GM18505 (cell line): ENCODE data around the gene ATRNL1.
"Not testable (repeated sequence)": the region's sequence is repeated elsewhere in the genome, so short reads cannot be mapped to it uniquely, and the experiment has no call there.

ENCODE experiments used
- ATAC-seq: cut with Tn5 transposase; IDR thresholded peaks from one replicate; pipeline ENCODE4 v1.9.1; 2021; ENCODE audit not compliant: unreplicated experiment
- POLR2A ChIP-seq: IDR thresholded peaks from 4 replicates; pipeline ENCODE4 v1.6.1; 2011; ENCODE audit warnings: borderline replicate concordance; ENCODE audit not compliant: insufficient read depth, insufficient read length; ENCODE audit errors: extremely low read depth

The ATRNL1 gene

DNA sequence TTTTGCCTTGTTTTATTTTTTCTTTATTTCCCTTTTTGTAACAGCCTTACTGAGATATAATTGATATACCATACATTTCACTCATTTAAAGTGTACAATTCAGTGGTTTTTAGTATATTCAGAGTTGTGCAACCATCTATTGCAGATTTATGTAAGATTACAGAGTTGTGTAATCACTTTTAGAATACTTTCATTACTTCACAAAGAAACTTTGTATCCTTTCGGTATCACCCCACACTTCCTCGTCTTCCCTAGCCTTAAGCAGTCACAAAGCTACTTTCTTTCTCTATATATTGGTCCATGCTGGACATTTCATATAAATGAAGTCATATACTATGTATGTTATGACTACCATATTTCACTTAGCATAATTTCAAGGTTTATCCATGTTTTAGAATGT is 74.6 kb downstream of the ATRNL1 start:
- no peak for TF ChIP-seq POLR2A
- ATAC-seq: no peak

DNA sequence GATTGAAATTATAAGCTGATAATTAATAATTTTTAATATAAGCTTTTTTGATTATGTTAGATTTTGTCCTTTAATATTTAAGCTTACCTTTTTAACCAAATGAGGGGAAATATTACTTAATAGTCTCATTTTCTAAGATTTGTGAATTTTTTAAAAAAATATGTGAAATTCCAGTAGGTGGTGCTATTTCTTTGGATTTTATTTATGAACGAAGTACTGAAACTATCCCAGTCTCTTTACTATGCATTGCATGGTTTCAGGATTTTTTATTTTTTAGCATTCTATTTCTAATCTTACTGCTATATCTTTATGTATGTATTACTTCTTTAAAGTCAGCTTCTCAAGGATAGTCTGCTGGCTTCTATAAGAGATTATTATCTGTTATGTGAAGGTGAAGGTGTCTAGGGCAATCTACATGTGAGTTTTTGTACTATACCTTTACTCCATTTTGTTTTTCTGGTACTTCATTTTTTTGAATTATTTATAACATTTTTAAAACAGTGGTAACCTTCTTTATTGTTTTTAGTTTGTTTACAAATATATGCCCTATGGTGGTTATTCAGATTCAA is 78.3 kb downstream of the ATRNL1 start:
- no peak for TF ChIP-seq POLR2A
- ATAC-seq: no peak

DNA sequence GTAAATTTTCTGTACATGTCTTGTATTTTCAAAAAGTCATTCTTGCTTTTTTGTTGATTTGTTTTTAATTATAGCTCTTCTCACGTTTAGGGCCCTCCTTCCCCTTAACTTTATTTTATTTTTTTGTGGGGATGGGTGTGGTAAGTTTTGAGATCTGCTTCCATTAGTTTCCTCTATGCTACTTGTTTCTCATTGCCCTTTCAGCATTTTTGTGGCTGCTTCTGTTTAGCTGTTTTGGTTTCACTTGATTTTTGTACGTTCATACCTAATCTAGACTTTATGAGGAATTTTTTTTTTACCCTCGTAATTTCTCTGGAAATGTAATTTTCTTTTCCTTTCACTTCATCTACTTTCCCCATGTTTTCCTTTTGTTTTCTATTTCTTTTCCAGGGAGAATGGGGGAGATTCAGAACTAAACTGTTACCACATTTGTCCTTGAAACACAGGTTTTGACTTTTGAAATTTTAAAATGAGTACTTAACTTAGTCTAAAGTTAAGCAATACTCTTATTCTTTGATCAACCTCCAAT is 80.8 kb downstream of the ATRNL1 start:
- TF ChIP-seq POLR2A: no peak
- no peak for ATAC-seq

DNA sequence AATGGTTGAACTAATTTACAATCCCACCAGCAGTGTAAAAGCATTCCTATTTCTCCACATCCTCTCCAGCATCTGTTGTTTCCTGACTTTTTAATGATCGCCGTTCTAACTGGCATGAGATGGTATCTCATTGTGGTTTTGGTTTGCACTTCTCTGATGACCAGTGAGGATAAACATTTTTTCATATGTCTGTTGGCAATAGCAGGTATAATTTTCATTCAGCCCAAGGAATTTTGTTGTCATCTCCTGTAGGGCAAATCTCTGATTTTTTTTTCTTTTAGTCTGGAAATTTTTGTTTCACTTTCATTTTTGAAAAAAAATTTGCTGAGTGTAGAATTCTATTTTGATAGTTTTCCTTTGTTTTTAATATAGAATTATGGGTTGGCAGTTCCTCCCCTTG is 114.1 kb downstream of the ATRNL1 start:
- ATAC-seq: not testable (repeated sequence)

DNA sequence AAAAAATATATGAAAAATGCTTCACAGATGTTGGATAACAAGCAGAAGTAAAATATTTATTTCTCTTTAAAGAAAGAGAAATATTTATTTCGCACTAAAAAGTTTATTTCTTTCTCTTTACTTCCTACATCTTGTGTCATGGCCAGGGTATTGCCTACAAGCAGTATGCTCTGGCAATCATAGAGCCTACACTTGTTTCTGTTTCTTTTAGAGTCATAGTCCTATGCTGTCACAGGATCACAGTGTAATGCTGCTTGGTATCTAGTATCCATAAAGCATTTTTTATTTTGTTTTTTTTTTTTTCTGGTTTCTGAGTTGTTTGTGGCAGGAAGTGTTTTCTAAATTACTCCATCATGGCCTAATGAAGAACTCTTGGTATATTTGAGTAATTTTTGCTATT is 116.0 kb downstream of the ATRNL1 start:
- TF ChIP-seq POLR2A: no peak
- peak; percentile 58 for ATAC-seq

DNA sequence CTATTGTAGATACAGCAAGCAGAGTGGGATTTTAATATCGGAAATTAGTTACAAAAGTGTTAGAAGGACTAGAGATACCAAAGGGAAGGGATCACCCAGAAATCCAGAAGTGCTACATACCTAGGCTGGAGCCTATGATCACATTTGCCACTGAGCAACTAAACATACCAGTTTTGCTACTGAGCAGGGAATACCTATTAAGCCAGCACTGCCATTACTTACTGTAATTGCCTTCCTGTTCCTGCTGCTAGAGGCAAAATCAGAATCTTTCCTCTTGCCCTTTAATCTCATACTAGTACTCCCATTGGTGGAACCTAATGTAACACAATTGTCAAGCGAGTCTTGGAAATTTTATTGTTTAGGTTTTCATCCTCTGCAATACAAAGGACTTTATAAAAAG is 121.7 kb downstream of the ATRNL1 start:
- ATAC-seq: no peak
- TF ChIP-seq POLR2A: no peak

DNA sequence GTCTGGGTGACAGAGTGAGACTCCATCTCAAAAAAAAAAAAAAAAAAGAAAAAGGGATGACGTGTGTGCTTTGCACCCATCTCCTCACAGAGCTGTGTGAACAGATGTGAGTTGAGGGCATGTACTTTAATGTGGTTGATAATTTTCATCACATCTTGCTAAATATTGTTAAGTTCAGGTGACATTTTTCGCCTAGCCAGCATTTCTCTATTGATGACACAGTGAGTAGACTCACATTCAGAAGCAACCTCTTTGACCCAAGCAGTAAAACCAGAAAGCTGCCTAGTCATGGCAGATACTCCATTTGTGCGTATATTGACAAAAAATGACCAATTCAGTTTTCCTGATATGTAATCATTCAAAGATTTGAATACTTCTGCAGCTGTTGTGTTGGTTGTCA is 126.0 kb downstream of the ATRNL1 start:
- TF ChIP-seq POLR2A: no peak
- no peak for ATAC-seq

DNA sequence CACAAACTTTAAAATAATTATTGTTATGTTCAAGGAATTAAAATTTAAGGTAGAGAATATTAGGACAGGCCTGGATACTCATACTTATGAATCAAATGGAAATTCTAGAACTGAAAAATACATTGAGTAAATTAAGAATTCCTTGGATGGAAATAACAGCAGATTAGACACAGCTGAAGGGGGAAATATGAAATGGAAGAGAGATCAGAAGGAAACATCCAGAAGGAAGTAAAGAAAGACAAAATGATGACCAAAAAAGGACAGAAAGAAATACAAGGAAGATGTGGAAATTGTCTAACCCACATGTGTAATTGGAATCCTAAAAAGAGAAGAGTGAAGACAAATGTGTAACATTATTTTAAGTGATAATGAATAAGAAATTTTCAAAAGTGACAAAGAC is 128.9 kb downstream of the ATRNL1 start:
- TF ChIP-seq POLR2A: no peak
- ATAC-seq: no peak

DNA sequence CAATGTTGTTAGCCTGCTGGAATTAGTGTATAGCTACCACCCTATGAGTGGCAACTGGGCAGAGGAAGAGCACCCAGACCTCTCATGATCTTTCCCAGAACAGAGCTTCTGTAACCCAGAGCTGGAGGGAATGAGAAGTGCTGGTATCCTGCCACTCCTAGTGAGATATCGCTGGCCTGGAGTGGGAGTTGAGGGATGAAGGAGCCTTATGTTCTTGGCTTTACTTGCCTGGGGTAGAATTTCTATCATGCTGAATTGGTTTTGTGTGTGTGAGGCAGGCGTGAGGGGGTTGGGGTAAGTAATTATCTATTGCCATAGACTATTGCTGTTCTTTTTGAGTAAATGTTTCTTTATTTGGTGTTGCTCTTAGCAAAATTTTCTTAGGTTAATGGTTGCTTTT is 146.6 kb downstream of the ATRNL1 start:
- TF ChIP-seq POLR2A: no peak
- no peak for ATAC-seq

DNA sequence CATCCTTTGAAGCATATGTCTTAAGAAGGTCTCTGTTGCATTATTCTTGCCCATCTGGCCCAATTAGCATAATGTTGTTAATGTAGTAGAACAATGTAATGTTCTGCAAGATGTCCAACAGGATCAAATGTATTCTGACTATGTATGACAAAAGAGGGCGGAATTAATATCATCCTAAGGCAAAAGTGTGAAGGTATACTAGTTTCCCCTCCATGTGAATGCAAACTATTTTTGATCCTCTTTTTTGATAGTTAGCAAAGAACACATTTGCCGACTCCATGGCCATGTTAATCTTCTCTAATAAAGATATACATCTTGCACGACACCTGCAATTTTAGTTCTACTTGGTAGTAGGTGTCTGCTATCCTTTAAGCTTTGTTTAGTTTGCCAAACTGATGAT is 157.6 kb downstream of the ATRNL1 start:
- TF ChIP-seq POLR2A: no peak
- ATAC-seq: no peak

DNA sequence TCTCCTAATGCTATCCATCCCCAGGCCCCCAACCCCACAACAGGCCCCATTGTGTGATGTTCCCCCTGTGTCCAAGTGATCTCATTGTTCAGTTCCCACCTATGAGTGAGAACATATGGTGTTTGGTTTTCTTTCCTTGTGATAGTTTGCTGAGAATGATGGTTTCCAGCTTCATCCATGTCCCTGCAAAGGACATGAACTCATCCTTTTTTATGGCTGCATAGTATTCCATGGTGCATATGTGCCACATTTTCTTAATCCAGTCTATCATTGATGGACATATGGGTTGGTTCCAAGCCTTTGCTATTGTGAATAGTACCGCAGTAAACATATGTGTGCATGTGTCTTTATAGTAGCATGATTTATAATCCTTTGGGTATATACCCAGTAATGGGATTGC is 160.6 kb downstream of the ATRNL1 start:
- ATAC-seq: not testable (repeated sequence)

DNA sequence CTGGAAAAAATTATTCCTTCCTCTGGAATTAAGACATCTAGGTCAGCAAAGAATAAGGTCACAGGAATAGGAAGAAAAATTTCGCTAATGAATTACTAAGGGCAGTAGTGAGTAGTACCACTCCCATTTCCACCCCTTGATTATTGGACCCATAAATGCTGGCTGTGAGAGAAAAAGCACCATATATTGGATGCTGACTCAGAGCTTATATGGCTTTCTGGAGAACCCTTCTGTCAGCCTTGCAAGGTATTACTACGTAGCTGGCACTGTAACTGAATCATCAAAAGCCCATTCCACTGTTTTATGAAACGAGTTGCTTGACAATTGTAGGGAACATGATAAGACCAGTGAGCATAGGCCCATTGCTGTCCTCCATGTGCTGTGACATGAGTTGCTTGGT is 179.3 kb downstream of the ATRNL1 start:
- no peak for TF ChIP-seq POLR2A
- ATAC-seq: no peak

DNA sequence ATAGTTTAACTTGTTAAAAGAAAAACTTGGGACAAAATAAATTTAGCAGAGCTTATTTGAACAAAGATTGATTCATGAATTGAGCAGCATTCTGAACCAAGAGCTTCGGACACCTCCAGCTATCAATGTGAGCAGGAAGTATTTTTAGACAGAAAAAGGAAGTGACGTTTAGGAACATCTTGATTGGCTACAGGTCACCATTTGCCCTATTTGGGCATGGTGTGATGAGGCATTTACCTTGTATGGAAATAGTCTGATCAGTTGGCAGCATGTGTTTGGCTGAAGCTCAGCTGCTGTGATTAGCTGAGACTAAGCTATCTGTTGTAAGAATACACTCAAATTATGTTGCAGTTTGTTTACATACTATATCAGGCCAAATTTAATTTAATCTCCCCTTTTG is 185.1 kb downstream of the ATRNL1 start:
- ATAC-seq: no peak
- no peak for TF ChIP-seq POLR2A

DNA sequence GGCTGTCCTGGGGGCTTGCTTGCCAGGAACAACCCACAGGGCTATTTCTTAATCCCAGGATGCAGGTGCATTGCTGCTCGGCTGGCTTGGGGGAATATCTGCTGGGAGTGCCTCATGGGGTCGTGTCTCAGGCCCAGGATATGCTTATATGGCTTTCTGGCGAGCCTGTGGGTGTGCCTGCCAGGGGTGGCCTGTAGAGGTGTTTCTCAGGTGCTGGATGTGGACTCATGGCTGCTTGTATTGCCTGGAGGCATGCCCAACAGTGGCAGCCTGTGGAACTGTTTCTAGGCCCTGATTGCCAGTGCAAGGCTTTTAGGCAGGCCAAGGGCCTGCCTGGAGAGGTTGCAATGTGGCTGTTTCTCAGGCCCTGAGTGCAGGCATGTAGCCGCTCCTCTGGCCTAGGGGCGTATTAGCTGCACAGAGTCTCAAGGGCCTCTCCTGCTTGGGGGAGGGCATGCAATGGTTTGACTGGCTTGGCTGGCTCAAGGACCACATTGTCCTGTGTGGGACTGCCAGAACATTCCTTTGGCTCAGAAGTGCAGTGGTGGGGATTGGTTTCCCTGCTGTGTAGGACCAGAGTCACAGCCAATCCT is 202.1 kb downstream of the ATRNL1 start:
- no peak for ATAC-seq
- TF ChIP-seq POLR2A: no peak

DNA sequence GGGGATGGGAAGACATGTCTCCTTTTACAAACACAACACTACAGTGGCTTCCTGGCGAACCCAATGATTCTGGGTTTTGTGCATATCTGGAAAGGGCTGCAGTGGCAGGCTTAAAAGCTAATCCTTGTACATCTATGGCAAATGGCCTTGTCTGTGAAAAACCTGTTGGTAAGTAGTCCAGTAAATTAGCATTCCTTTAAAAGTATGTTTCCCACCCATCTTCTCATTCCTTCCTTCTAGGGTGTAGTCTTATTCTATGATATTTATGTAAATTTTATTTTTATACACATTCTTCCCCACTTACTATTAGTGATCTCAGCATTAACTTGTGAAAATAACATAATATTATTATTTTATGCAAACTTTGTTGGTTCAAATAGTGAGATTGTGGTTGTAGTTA is 206.9 kb downstream of the ATRNL1 start:
- no peak for TF ChIP-seq POLR2A
- ATAC-seq: no peak

DNA sequence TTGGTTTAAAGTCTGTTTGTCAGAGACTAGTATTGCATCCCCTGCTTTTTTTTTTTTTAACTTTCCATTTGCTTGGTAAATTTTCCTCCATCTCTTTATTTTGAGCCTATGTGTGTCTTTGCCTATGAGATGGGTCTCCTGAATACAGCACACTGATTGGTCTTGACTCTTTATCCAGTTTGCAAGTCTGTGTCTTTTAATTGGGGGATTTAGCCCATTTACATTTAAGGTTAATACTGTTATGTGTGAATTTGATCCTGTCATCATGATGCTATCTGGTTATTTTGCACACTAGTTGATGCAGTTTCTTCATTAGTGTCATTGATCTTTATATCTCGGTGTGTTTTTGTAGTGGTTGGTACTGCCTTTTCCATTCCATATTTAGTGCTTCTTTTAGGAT is 226.5 kb downstream of the ATRNL1 start:
- ATAC-seq: not testable (repeated sequence)

DNA sequence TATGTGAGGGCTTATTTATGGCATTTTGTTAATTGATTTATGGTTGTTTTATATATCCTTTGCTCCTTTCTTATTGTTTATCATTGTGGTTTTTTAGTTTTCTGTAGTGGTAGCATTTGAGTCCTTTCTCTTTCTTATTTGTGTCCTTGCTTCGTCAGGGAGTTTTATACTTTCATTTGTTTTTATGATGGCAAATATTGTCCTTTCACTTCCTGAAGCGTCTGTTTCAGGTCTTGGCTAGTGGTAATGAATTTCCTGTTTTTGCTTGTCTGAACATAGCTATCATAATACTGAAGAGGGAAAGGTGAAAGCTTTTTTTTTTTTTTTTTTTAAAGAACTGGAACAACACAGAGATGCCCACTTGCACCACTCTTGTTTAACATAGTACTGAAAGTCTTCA is 228.2 kb downstream of the ATRNL1 start:
- peak; percentile 96 for ATAC-seq
- TF ChIP-seq POLR2A: no peak
